ENCODE data around the gene TPPP3.

Gene TPPP3

GRCh38 chr16:67426022-67426421 lies 32.7 kb upstream of the TPPP3 start:
- DNase-seq (ENCODE audit: low read depth): no peak
- in situ Hi-C loops (cut with HindIII; ENCODE audit: low sequenced_read_pairs): no loop called here

GRCh38 chr16:67425580-67425979 lies 32.3 kb upstream of the TPPP3 start:
- in situ Hi-C loops (cut with HindIII; ENCODE audit: low sequenced_read_pairs): no loop called here
- TF ChIP-seq, protein P1, sequence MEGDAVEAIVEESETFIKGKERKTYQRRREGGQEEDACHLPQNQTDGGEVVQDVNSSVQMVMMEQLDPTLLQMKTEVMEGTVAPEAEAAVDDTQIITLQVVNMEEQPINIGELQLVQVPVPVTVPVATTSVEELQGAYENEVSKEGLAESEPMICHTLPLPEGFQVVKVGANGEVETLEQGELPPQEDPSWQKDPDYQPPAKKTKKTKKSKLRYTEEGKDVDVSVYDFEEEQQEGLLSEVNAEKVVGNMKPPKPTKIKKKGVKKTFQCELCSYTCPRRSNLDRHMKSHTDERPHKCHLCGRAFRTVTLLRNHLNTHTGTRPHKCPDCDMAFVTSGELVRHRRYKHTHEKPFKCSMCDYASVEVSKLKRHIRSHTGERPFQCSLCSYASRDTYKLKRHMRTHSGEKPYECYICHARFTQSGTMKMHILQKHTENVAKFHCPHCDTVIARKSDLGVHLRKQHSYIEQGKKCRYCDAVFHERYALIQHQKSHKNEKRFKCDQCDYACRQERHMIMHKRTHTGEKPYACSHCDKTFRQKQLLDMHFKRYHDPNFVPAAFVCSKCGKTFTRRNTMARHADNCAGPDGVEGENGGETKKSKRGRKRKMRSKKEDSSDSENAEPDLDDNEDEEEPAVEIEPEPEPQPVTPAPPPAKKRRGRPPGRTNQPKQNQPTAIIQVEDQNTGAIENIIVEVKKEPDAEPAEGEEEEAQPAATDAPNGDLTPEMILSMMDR (IDR thresholded peaks at IDR 0.05; ENCODE audit: low read depth, low read length, missing control alignments): no peak

More at GRCh38 chr16:67426022-67426421, 32.7 kb upstream of the TPPP3 start:
- H3K4me3 ChIP-seq (ENCODE audit: low read depth, low read length): no peak overlapping the region
- TF ChIP-seq, protein P1 (IDR thresholded peaks at IDR 0.05; ENCODE audit: low read depth, low read length, missing control alignments): no peak

GRCh38 chr16:67425061-67425460 lies 31.8 kb upstream of the TPPP3 start:
- no peak for DNase-seq (ENCODE audit: low read depth)

More at GRCh38 chr16:67425580-67425979, 32.3 kb upstream of the TPPP3 start:
- H3K4me3 ChIP-seq (ENCODE audit: low read depth, low read length): no peak overlapping the region
- no peak for DNase-seq (ENCODE audit: low read depth)

DNA sequence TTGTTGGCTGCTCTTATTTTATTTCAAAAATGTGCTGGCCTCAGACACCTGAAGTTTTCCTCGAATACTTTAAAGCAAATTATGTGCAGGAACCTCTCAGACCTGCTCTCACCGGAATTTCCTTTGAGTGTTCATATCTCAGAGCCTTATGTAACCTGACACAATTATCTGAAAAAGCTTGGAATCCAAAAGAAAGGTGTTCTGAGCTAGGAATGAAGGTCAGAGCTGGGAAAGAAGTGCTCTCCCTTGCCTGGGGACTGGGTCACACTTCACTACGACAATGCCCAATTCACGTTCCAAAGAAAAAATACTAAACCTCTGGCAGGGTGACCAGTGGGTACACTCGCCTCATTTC lies 30.9 kb upstream of the TPPP3 start:
- H3K4me3 ChIP-seq (ENCODE audit: low read depth, low read length): no peak overlapping the region
- TF ChIP-seq, protein P1 (IDR thresholded peaks at IDR 0.05; ENCODE audit: low read depth, low read length, missing control alignments): no peak
- in situ Hi-C loops (cut with HindIII; ENCODE audit: low sequenced_read_pairs): no loop called here
- no peak for DNase-seq (ENCODE audit: low read depth)

More at GRCh38 chr16:67425061-67425460, 31.8 kb upstream of the TPPP3 start:
- in situ Hi-C loops (cut with HindIII; ENCODE audit: low sequenced_read_pairs): no loop called here
- TF ChIP-seq, protein P1 (IDR thresholded peaks at IDR 0.05; ENCODE audit: low read depth, low read length, missing control alignments): no peak
- H3K4me3 ChIP-seq (ENCODE audit: low read depth, low read length): no peak overlapping the region

DNA sequence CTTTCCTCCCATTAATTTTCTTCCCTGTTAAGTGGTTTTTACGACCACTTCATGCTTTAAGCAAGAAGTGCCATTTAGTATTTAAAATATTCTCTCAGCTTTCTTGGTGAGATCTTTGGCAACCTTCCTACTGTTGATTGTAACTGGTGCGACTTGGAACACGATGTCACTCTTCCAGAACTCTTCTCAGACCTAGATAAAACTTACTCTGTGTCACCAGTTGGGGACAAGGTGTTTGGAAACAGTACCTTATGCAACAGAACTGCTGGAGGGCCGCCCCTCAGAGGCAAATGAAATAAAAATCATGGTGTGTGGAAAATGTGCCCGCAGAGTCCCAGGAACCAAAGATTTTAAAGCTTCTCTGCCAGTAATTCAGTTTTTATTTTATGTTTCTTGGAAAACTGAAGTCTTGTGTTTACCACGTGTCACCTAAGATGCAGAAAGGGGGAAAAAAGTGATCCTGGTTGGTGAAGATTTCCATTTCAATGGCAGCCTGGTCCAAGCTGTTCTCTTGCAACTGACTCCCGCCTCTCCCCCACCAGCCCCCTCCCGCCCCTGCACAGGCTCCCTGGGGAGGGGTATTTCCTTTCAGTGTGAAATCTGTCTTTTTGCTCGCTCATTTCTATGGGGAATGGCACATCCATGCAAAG lies 30.4 kb upstream of the TPPP3 start:
- TF ChIP-seq, protein P1 (IDR thresholded peaks at IDR 0.05; ENCODE audit: low read depth, low read length, missing control alignments): no peak
- DNase-seq (ENCODE audit: low read depth): no peak
- in situ Hi-C loops (cut with HindIII; ENCODE audit: low sequenced_read_pairs): no loop called here
- no peak overlapping the region for H3K4me3 ChIP-seq (ENCODE audit: low read depth, low read length)

GRCh38 chr16:67423015-67423414 lies 29.7 kb upstream of the TPPP3 start:
- DNase-seq (ENCODE audit: low read depth): no peak
- in situ Hi-C loops (cut with HindIII; ENCODE audit: low sequenced_read_pairs): no loop called here
- H3K4me3 ChIP-seq (ENCODE audit: low read depth, low read length): no peak overlapping the region
- TF ChIP-seq, protein P1 (IDR thresholded peaks at IDR 0.05; ENCODE audit: low read depth, low read length, missing control alignments): no peak
